Testis (tissue), 3 donors: ENCODE results near the gene TCIRG1. TPM values are rescaled to one million over a fixed set of nuclear protein-coding genes. Genes with fewer than 3 reads are reported as not detected.

Experiments
- DNase-seq: peaks from one replicate; pipeline ENCODE4 v3.0.0-alpha.2; 2019
- H3K27ac ChIP-seq, 2 donors: fragments of 200-600 bp; sonication (generic); one replicate each; pipeline ENCODE4 v1.5.1; 2019
- H3K27me3 ChIP-seq: fragments of 200-600 bp; sonication (generic); one replicate; pipeline ENCODE4 v1.5.1; 2019
- H3K36me3 ChIP-seq: fragments of 200-600 bp; sonication (generic); one replicate; pipeline ENCODE4 v1.5.1; 2017; ENCODE audit warnings: low read depth; ENCODE audit errors: missing control alignments
- H3K4me1 ChIP-seq: fragments of 200-600 bp; sonication (generic); one replicate; pipeline ENCODE4 v1.5.1; 2019
- H3K4me3 ChIP-seq, 2 donors: fragments of 200-600 bp; sonication (generic); one replicate each; pipeline ENCODE4 v1.5.1; 2017 to 2019
- H3K9me3 ChIP-seq: fragments of 200-600 bp; sonication (generic); one replicate; pipeline ENCODE4 v1.5.1; 2017
- POLR2A ChIP-seq: fragments of 450-650 bp; IDR thresholded peaks from one replicate; pipeline ENCODE4 v1.6.1; 2017; ENCODE audit warnings: antibody characterized with exemption, mild to moderate bottlenecking, moderate library complexity
- WGBS, 2 donors: methylation state at CpG; one replicate each; pipeline ENCODE4 v1.1.5; 2018; 5-methylcytosine and 5-hydroxymethylcytosine counted together
- intact Hi-C: fragments of 100-400 bp; cut with DNase I; formaldehyde crosslinking; loops from one replicate; pipeline ENCODE4 v1.15.1; 2023; ENCODE audit warnings: low total_unique reads
- polyA plus RNA-seq: library from polyadenylated mRNA; stranded (reverse); fragments of 350-450 nt; fragmentation: Illumina TruSeq; extraction: RNeasy Lipid Tissue Mini Kit (QIAGEN cat#74804); gene quantifications from one replicate; pipeline ENCODE4 v1.2.3, GENCODE V29; 2014; ENCODE audit warnings: low read depth, low replicate concordance; ENCODE audit not compliant: insufficient read depth
- total RNA-seq, 2 donors: library from RNA; depleted of rRNA; stranded (reverse); fragments of >200 nt; gene quantifications; one replicate each; pipeline ENCODE4 v1.2.3, GENCODE V29; 2016
- TF ChIP-seq, protein P1 (sequence below), 3 experiments: fragments of 450-650 bp in 2 of 3; fragments of 200-600 bp in 1 of 3; sonication (generic) in 1 of 3; IDR thresholded peaks; one replicate each; pipeline ENCODE4 v1.5.1; 2016 to 2019; ENCODE audit warnings: antibody characterized with exemption in 3 of 3, mild to moderate bottlenecking in 2 of 3, moderate library complexity in 1 of 3

TCIRG1 gene
- total and polyA plus RNA-seq, 3 donors from 2014 or later = 22.2 to 53.6 (median 52.8) TPM

GRCh38 chr11:67999201-67999629, 39.6 kb upstream of the TCIRG1 start:
- no peak for TF ChIP-seq POLR2A
- TF ChIP-seq, protein P1, sequence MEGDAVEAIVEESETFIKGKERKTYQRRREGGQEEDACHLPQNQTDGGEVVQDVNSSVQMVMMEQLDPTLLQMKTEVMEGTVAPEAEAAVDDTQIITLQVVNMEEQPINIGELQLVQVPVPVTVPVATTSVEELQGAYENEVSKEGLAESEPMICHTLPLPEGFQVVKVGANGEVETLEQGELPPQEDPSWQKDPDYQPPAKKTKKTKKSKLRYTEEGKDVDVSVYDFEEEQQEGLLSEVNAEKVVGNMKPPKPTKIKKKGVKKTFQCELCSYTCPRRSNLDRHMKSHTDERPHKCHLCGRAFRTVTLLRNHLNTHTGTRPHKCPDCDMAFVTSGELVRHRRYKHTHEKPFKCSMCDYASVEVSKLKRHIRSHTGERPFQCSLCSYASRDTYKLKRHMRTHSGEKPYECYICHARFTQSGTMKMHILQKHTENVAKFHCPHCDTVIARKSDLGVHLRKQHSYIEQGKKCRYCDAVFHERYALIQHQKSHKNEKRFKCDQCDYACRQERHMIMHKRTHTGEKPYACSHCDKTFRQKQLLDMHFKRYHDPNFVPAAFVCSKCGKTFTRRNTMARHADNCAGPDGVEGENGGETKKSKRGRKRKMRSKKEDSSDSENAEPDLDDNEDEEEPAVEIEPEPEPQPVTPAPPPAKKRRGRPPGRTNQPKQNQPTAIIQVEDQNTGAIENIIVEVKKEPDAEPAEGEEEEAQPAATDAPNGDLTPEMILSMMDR (IDR thresholded peaks at IDR 0.05) = no peak
- Histone ChIP-seq H3K9me3 (no peaks in the 10 kb centered on the region), H3K4me1 (peaks cover 1% of the 10 kb centered on the region), H3K36me3 (no peaks in the 10 kb centered on the region), H3K4me3 (no peak overlapping the region), H3K27me3 (no peaks in the 10 kb centered on the region), H3K27ac (no peak overlapping the region)
- intact Hi-C loops = no loop called here
- DNase-seq = no peak
- WGBS, 2 donors = 96 to 98% methylated on average over 9 to 13 of the region's 13 CpGs

DNA sequence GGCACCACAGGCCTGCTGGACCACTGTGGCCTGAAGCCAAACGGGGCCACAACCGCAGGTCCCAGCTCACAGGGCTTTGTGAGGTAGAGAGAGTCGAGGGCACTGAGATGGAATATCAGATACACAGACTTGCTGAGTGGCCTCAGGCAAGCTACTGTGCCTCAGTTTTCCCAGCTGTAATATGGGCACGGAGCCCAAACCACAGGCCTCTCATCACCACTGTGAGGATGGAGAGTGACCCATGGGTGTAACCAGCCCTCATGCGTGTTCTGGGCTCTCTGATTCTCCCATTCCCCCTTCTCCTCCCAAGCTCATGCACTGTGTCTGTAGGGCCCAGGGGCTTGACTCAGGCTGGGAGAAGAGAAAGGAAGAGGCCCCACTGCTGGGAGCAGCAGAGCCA, 39.1 kb upstream of the TCIRG1 start:
- no peaks in the 10 kb centered on the region for H3K27me3 ChIP-seq
- H3K36me3 ChIP-seq = no peaks in the 10 kb centered on the region
- peaks cover 4% of the 10 kb centered on the region for H3K4me1 ChIP-seq
- no peak for DNase-seq
- H3K9me3 ChIP-seq = no peaks in the 10 kb centered on the region
- intact Hi-C loops = no loop called here
- H3K4me3 ChIP-seq = no peak overlapping the region
- no peak for TF ChIP-seq POLR2A
- TF ChIP-seq, protein P1 (IDR thresholded peaks at IDR 0.05) = no peak
- no peak overlapping the region for H3K27ac ChIP-seq
- WGBS, 2 donors = 97 to 100% methylated on average over 3 to 5 of the region's 5 CpGs

- peaks cover 4% of the 10 kb centered on the region for H3K4me1 ChIP-seq
- no peaks in the 10 kb centered on the region for H3K9me3 ChIP-seq
- no peak for DNase-seq
- H3K27me3 ChIP-seq = no peaks in the 10 kb centered on the region
- peak overlapping the region in 1 of 2 donors; percentile 68 for H3K4me3 ChIP-seq
- WGBS, 2 donors = 52 to 61% methylated on average over 8 to 9 of the region's 9 CpGs
- no peaks in the 10 kb centered on the region for H3K36me3 ChIP-seq
- no peak overlapping the region for H3K27ac ChIP-seq
- intact Hi-C loops = no loop called here
- TF ChIP-seq POLR2A = no peak
- TF ChIP-seq, protein P1 (IDR thresholded peaks at IDR 0.05) = no peak
Observed at GRCh38 chr11:68002575-68002937, 36.3 kb upstream of the TCIRG1 start.

DNA sequence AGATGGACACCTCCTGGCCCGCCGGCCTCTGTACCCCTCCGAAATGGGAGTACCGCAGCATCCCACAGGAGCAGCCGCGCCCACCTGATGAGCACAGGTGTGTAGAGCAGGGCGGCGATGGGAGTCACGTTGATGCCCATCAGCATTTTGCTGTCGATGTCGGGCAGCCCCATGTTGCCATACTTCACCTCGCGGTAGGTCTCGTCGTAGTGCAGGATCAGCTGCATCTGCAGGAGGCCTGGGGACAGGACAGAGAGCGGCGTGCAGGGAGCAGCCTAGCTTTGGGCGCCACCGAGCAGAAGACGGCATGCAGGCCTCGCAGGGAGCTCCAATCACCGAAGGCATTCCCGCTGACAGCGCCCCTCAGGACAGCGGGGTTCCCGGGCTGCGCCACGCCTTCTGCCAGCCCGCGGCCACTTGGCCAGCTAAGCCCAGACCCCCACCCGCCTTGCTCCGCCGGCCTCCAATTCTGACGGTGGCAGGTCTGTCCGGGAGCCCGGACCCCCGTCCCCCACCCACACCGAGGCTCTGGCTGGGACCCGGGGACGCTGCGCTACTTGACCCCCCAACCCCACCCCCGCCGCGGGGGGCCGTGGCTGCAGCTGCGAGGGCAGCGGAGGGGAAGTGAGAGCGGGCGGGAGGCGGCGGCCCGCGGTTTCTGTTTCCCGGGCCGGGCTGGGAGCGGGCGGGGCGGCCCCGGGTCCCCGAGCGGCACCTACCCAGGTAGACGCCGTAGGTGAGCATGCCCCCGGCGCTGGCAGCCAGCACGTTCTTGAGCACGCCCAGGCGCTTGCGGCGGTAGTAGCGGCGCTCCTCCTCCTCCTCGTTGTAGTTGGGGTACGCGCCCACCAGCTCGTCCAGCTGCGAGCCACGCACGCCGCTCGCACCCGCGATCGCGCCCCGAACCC, 35.6 kb upstream of the TCIRG1 start:
- 22 to 73% methylated on average over 3 to 50 of the region's 86 CpGs for WGBS, 2 donors
- Histone ChIP-seq H3K27ac (peak overlapping the region in 1 of 2 donors; percentile 3), H3K9me3 (no peaks in the 10 kb centered on the region), H3K4me1 (peaks cover 4% of the 10 kb centered on the region), H3K4me3 (peak overlapping the region; percentile 64 to 68), H3K36me3 (no peaks in the 10 kb centered on the region), H3K27me3 (no peaks in the 10 kb centered on the region)
- DNase-seq = no peak
- no peak for TF ChIP-seq POLR2A
- TF ChIP-seq, protein P1 (IDR thresholded peaks at IDR 0.05) = no peak
- intact Hi-C loops = no loop called here
